HCT116 (cell line): ENCODE measurements around the gene MACROD1. TPM values are rescaled to one million over a fixed set of nuclear protein-coding genes. Genes with fewer than 3 reads are reported as not detected.
"Not testable (repeated sequence)": the region's sequence is repeated elsewhere in the genome, so short reads cannot be mapped to it uniquely, and the experiment has no call there.

Source experiments
- ATAC-seq: fragments of 200-7000 bp; cut with Tn5 transposase; 2 replicates; pipeline ENCODE4 v1.9.1; 2020; ENCODE audit warnings: mild to moderate bottlenecking, moderate library complexity
- BruUV-seq: library from RNA; stranded (reverse); fragments of 400-500 nt; replicated peaks from 2 replicates; lab custom pipeline; 2021; lab: Mats Ljungman, UMichigan
- CTCF ChIA-PET: fragments of 300-600 bp; sonication (Branson Sonifier 250); formaldehyde crosslinking; loops from one replicate; lab custom pipeline; 2021; ENCODE audit warnings: antibody characterized with exemption; lab: Charles Lee
- POLR2A ChIA-PET: fragments of 300-600, 350-600 bp; sonication (Branson Sonifier 250); formaldehyde crosslinking; loops from one replicate; lab custom pipeline; 2021; ENCODE audit warnings: antibody characterized with exemption; lab: Charles Lee
- RAD21 ChIA-PET, 2 experiments: fragments of 300-600 bp; sonication (Branson Sonifier 250); formaldehyde crosslinking; loops; one replicate each; lab custom pipeline; 2023; ENCODE audit warnings: low total read pairs in 2 of 2; ENCODE audit not compliant: uncharacterized antibody in 2 of 2, unreplicated experiment in 2 of 2, low non-redundant PET in 1 of 2; lab: Charles Lee
- DNase-seq: peaks from one replicate; pipeline ENCODE4 v3.0.0-alpha.2; 2010; ENCODE audit warnings: low read depth, low spot score
- H2AFZ ChIP-seq: fragments of 200-600 bp; shearing (Covaris generic), sonication (generic); 2 replicates; pipeline ENCODE4 v1.6.1; 2017; ENCODE audit warnings: low read depth, mixed run types, mixed read lengths, antibody characterized with exemption, low read length; ENCODE audit not compliant: poor library complexity, severe bottlenecking
- H3K27ac ChIP-seq: 2 replicates; pipeline ENCODE4 v1.5.1; 2012; ENCODE audit warnings: low read depth, low read length
- H3K27me3 ChIP-seq: fragments of 200-600 bp; sonication (generic); 2 replicates; pipeline ENCODE4 v1.6.1; 2016; ENCODE audit warnings: mixed run types, low read length, mixed read lengths; ENCODE audit not compliant: insufficient read depth
- H3K36me3 ChIP-seq, 2 experiments: fragments of 200-500 bp in 1 of 2; fragments of 200-600 bp in 1 of 2; sonication (Bioruptor generic) in 1 of 2; sonication (generic) in 1 of 2; 2 replicates each; pipeline versions ENCODE4 v1.5.1 to v1.6.1; 2014 to 2016; ENCODE audit warnings: low read length in 2 of 2, inconsistent platforms in 1 of 2, mixed read lengths in 1 of 2, mixed run types in 1 of 2; ENCODE audit not compliant: insufficient read depth in 2 of 2, control insufficient read depth in 1 of 2
- H3K4me1 ChIP-seq, 2 experiments: fragments of 200-600 bp in 1 of 2; sonication (generic) in 1 of 2; 2 replicates each; pipeline versions ENCODE4 v1.5.1 to v1.6.1; 2012 to 2017; ENCODE audit warnings: low read length in 2 of 2, inconsistent platforms in 1 of 2, mild to moderate bottlenecking in 1 of 2, mixed read lengths in 1 of 2, mixed run types in 1 of 2, moderate library complexity in 1 of 2; ENCODE audit not compliant: insufficient read depth in 2 of 2, control insufficient read depth in 1 of 2
- H3K4me2 ChIP-seq: fragments of 200-600 bp; sonication (generic); 2 replicates; pipeline ENCODE4 v1.6.1; 2017; ENCODE audit warnings: mixed run types, low read length, mixed read lengths
- H3K4me3 ChIP-seq, 2 experiments: fragments of 200-600 bp in 1 of 2; sonication (generic) in 1 of 2; replicated peaks in 1 of 2; 2 replicates each; pipeline ENCODE4 v1.5.1; 2011 to 2016; ENCODE audit warnings: low read length in 2 of 2, control low read depth in 1 of 2, low read depth in 1 of 2, mild to moderate bottlenecking in 1 of 2, mixed read lengths in 1 of 2, mixed run types in 1 of 2
- H3K79me2 ChIP-seq: fragments of 200-600 bp; sonication (generic); 2 replicates; pipeline ENCODE4 v1.6.1; 2017; ENCODE audit warnings: mild to moderate bottlenecking, mixed run types, low read length, moderate library complexity, mixed read lengths; ENCODE audit not compliant: insufficient read depth
- H3K9ac ChIP-seq: fragments of 200-600 bp; sonication (generic); 2 replicates; pipeline ENCODE4 v1.6.1; 2016; ENCODE audit warnings: low read length, mixed read lengths
- H3K9me2 ChIP-seq: fragments of 200-600 bp; sonication (generic), shearing (Covaris generic); 2 replicates; pipeline ENCODE4 v1.6.1; 2017; ENCODE audit warnings: mixed run types, mild to moderate bottlenecking, moderate library complexity; ENCODE audit not compliant: insufficient read depth
- H3K9me3 ChIP-seq, 2 experiments: fragments of 200-500 bp in 1 of 2; fragments of 200-600 bp in 1 of 2; sonication (Bioruptor generic) in 1 of 2; sonication (generic) in 1 of 2; 2 replicates each; pipeline ENCODE4 v1.6.1; 2014 to 2017; ENCODE audit warnings: low read length in 2 of 2, mixed read lengths in 2 of 2, inconsistent platforms in 1 of 2, low read depth in 1 of 2, mild to moderate bottlenecking in 1 of 2, mixed run types in 1 of 2, moderate library complexity in 1 of 2; ENCODE audit not compliant: control insufficient read depth in 1 of 2, insufficient read depth in 1 of 2
- H4K20me1 ChIP-seq: fragments of 200-600 bp; sonication (generic), shearing (Covaris generic); 2 replicates; pipeline ENCODE4 v1.6.1; 2017; ENCODE audit warnings: mixed run types, mild to moderate bottlenecking, moderate library complexity; ENCODE audit not compliant: insufficient read depth
- ATF3 ChIP-seq: IDR thresholded peaks from 2 replicates; pipeline ENCODE4 v1.6.1; 2012
- CEBPB ChIP-seq: IDR thresholded peaks from 2 replicates; pipeline ENCODE4 v1.6.1; 2012; ENCODE audit warnings: low read depth
- CTCF ChIP-seq, 3 experiments: fragments of 200-600 bp in 1 of 3; sonication (generic) in 1 of 3; IDR thresholded peaks in 2 of 3; conservative IDR thresholded peaks in 1 of 3; 2 replicates each; pipeline ENCODE4 v1.5.1; 2012 to 2017; ENCODE audit warnings: low read depth in 2 of 3, low read length in 2 of 3, antibody characterized with exemption in 1 of 3, borderline replicate concordance in 1 of 3, control low read depth in 1 of 3, mild to moderate bottlenecking in 1 of 3, mixed read lengths in 1 of 3, mixed run types in 1 of 3, moderate library complexity in 1 of 3; ENCODE audit not compliant: insufficient read depth in 1 of 3
- EGR1 ChIP-seq: IDR thresholded peaks from 2 replicates; pipeline ENCODE4 v1.6.1; 2012; ENCODE audit warnings: low read depth
- ELF1 ChIP-seq: IDR thresholded peaks from 2 replicates; pipeline ENCODE4 v1.6.1; 2012; ENCODE audit warnings: low read depth, borderline replicate concordance
- EZH2 ChIP-seq: fragments of 200-600 bp; sonication (generic); IDR thresholded peaks from 2 replicates; pipeline ENCODE4 v1.6.1; 2017; ENCODE audit warnings: antibody characterized with exemption, mixed run types
- FOSL1 ChIP-seq: IDR thresholded peaks from 2 replicates; pipeline ENCODE4 v1.6.1; 2012; ENCODE audit warnings: low read depth
- POLR2A ChIP-seq: IDR thresholded peaks from 2 replicates; pipeline ENCODE4 v1.7.0; 2011; ENCODE audit warnings: borderline replicate concordance; ENCODE audit not compliant: insufficient read depth, insufficient read length; ENCODE audit errors: extremely low read depth
- POLR2AphosphoS5 ChIP-seq: IDR thresholded peaks from 2 replicates; pipeline ENCODE4 v1.6.1; 2011; ENCODE audit warnings: mild to moderate bottlenecking, low read depth, low read length, moderate library complexity
- RAD21 ChIP-seq: IDR thresholded peaks from 2 replicates; pipeline ENCODE4 v1.6.1; 2012; ENCODE audit warnings: low read depth, mild to moderate bottlenecking
- SIN3A ChIP-seq: IDR thresholded peaks from 2 replicates; pipeline ENCODE4 v1.6.1; 2012; ENCODE audit warnings: low read depth
- SP1 ChIP-seq: IDR thresholded peaks from 2 replicates; pipeline ENCODE4 v1.6.1; 2012; ENCODE audit warnings: low read depth
- TCF7L2 ChIP-seq: IDR thresholded peaks from 2 replicates; pipeline ENCODE4 v1.7.0; 2011; ENCODE audit warnings: borderline replicate concordance, inconsistent platforms; ENCODE audit not compliant: insufficient read depth, insufficient read length; ENCODE audit errors: extremely low read depth
- YY1 ChIP-seq: IDR thresholded peaks from 2 replicates; pipeline ENCODE4 v1.6.1; 2011; ENCODE audit warnings: low read length, low read depth, moderate library complexity, mild to moderate bottlenecking; ENCODE audit not compliant: insufficient replicate concordance; ENCODE audit errors: extremely low read depth
- ZBTB33 ChIP-seq: IDR thresholded peaks from 2 replicates; pipeline ENCODE4 v1.6.1; 2011; ENCODE audit warnings: mild to moderate bottlenecking, low read length, moderate library complexity; ENCODE audit not compliant: insufficient replicate concordance; ENCODE audit errors: extremely low read depth
- ZFX ChIP-seq: fragments of 450-650 bp; IDR thresholded peaks from 2 replicates; pipeline ENCODE4 v1.6.1; 2017
- intact Hi-C: fragments of 100-400 bp; cut with micrococcal nuclease; formaldehyde crosslinking; loops from 2 replicates; pipeline ENCODE4 v1.10.0; 2022
- total RNA-seq: library from RNA; stranded (reverse); gene quantifications from one replicate; pipeline ENCODE4 v1.2.1, GENCODE V29; 2021; ENCODE audit not compliant: unreplicated experiment

The MACROD1 gene
- total RNA-seq, 1 experiment from 2014 or later: 61.1 TPM

- Histone ChIP-seq H3K9ac (no peak overlapping the region), H3K79me2 (no peaks in the 10 kb centered on the region), H3K36me3 (no peaks in the 10 kb centered on the region), H3K4me1 (no peaks in the 10 kb centered on the region), H3K27ac (no peak overlapping the region), H2AFZ (no peak overlapping the region), H3K4me2 (no peak overlapping the region), H3K9me3 (no peaks in the 10 kb centered on the region), H3K9me2 (no peaks in the 10 kb centered on the region), H4K20me1 (no peaks in the 10 kb centered on the region), H3K27me3 (no peaks in the 10 kb centered on the region), H3K4me3 (no peak overlapping the region)
- no peak for ATAC-seq
- RAD21 ChIA-PET: no interaction called here
- BruUV-seq: no TSS peak
- intact Hi-C loops: loop anchor here (5.0 kb wide), 1 partner anchor 99 kb away; no protein-coding TSS in a partner anchor
- POLR2A ChIA-PET: no interaction called here
- CTCF ChIA-PET: no interaction called here
- no peak for DNase-seq
- TF ChIP-seq TCF7L2: no peak
- no peak for TF ChIP-seq EGR1
- TF ChIP-seq CTCF (IDR thresholded peaks at IDR 0.05 in 2 of 3, conservative IDR thresholded peaks at IDR 0.05 in 1 of 3; ENCODE audit: borderline replicate concordance in 1 of 3, insufficient read depth in 1 of 3, low read depth in 2 of 3, low read length in 2 of 3): no peak
- TF ChIP-seq ZFX: no peak
- no peak for TF ChIP-seq RAD21
- no peak for TF ChIP-seq ELF1
- TF ChIP-seq ZBTB33: no peak
- no peak for TF ChIP-seq SIN3A
- TF ChIP-seq ATF3: no peak
- no peak for TF ChIP-seq FOSL1
- TF ChIP-seq YY1: no peak
- no peak for TF ChIP-seq POLR2AphosphoS5
- TF ChIP-seq EZH2: no peak
- TF ChIP-seq SP1: no peak
- TF ChIP-seq POLR2A: no peak
- no peak for TF ChIP-seq CEBPB
These were observed 117.7 kb downstream of the MACROD1 start for GRCh38 chr11:64048042-64048854.

- H3K9me2 ChIP-seq, H3K27me3 ChIP-seq, H3K79me2 ChIP-seq, RAD21 ChIA-PET, POLR2A ChIA-PET, CTCF ChIA-PET, H2AFZ ChIP-seq, H3K4me1 ChIP-seq, DNase-seq, ATAC-seq, H3K9me3 ChIP-seq, H3K4me3 ChIP-seq, BruUV-seq, H4K20me1 ChIP-seq, H3K9ac ChIP-seq, H3K36me3 ChIP-seq, H3K4me2 ChIP-seq, H3K27ac ChIP-seq: not testable (repeated sequence)
- intact Hi-C loops: loop anchor here (5.0 kb wide), 1 partner anchor 100 kb away; no protein-coding TSS in a partner anchor
These were observed 118.5 kb downstream of the MACROD1 start for GRCh38 chr11:64047373-64047772.
